Spinal cord (tissue), 10 donors: ENCODE data around the gene KEL. TPM values are rescaled to one million over a fixed set of nuclear protein-coding genes. Genes with fewer than 3 reads are reported as not detected.
A peak's percentile ranks its signal among the peaks of the same experiment; 100 is the strongest.

Experiments
- DNase-seq, 6 donors: peaks; one replicate each; pipeline versions ENCODE4 v3.0.0 to v3.0.0-alpha.2; 2013 to 2015; ENCODE audit warnings: low spot score in 6 of 6, low read depth in 4 of 6
- H3K27ac ChIP-seq: one replicate; pipeline ENCODE4 v1.5.1; 2013; ENCODE audit warnings: low read depth, low read length, control low read depth
- H3K27me3 ChIP-seq: one replicate; pipeline ENCODE4 v1.6.1; 2013; ENCODE audit warnings: low read length; ENCODE audit not compliant: control insufficient read depth, insufficient read depth
- H3K36me3 ChIP-seq: one replicate; pipeline ENCODE4 v1.6.1; 2013; ENCODE audit warnings: low read length; ENCODE audit not compliant: control insufficient read depth, insufficient read depth
- H3K4me1 ChIP-seq: one replicate; pipeline ENCODE4 v1.6.1; 2013; ENCODE audit warnings: low read length; ENCODE audit not compliant: control insufficient read depth, insufficient read depth
- H3K4me3 ChIP-seq: one replicate; pipeline ENCODE4 v1.5.1; 2013; ENCODE audit warnings: low read depth, low read length, control low read depth
- H3K9me3 ChIP-seq: one replicate; pipeline ENCODE4 v1.6.1; 2013; ENCODE audit warnings: low read length; ENCODE audit not compliant: control insufficient read depth, insufficient read depth
- WGBS: methylation state at CpG from one replicate; pipeline ENCODE4 v1.1.5; 2013; ENCODE audit warnings: missing lambda C conversion rate; ENCODE audit not compliant: insufficient coverage; 5-methylcytosine and 5-hydroxymethylcytosine counted together
- long read RNA-seq, 4 donors: transcript quantifications; one replicate each; lab custom pipeline, GENCODE V29; 2026
- polyA plus RNA-seq, 2 donors: library from polyadenylated mRNA; unstranded; fragments of 120-200 nt; gene quantifications; one replicate each; pipeline ENCODE4 v1.2.1, GENCODE V29; 2013; ENCODE audit not compliant: insufficient read length in 2 of 2
- total RNA-seq, 2 donors: library from RNA; depleted of rRNA in 1 of 2; stranded (reverse); fragments of 120-200 nt in 1 of 2; fragments of >200 nt in 1 of 2; gene quantifications; one replicate each; pipeline versions ENCODE4 v1.2.3 to v1.2.4, GENCODE V29; 2013 to 2014
- donor health status: healthy.

The KEL gene, protein sequence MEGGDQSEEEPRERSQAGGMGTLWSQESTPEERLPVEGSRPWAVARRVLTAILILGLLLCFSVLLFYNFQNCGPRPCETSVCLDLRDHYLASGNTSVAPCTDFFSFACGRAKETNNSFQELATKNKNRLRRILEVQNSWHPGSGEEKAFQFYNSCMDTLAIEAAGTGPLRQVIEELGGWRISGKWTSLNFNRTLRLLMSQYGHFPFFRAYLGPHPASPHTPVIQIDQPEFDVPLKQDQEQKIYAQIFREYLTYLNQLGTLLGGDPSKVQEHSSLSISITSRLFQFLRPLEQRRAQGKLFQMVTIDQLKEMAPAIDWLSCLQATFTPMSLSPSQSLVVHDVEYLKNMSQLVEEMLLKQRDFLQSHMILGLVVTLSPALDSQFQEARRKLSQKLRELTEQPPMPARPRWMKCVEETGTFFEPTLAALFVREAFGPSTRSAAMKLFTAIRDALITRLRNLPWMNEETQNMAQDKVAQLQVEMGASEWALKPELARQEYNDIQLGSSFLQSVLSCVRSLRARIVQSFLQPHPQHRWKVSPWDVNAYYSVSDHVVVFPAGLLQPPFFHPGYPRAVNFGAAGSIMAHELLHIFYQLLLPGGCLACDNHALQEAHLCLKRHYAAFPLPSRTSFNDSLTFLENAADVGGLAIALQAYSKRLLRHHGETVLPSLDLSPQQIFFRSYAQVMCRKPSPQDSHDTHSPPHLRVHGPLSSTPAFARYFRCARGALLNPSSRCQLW
- total RNA-seq (1 to 10 TPM in 1 of 2 donors, under 1 TPM in 1; 0.99 to 3.4 TPM), polyA plus RNA-seq (1 to 10 TPM in 1 of 2 donors, under 1 TPM in 1; 0.60 to 1.6 TPM)
- long read RNA-seq, donor 1 = 0 reads
- long read RNA-seq, donor 2 = 0 reads
- long read RNA-seq, donor 3 = 0 reads
- long read RNA-seq, donor 4 = 0 reads

DNA sequence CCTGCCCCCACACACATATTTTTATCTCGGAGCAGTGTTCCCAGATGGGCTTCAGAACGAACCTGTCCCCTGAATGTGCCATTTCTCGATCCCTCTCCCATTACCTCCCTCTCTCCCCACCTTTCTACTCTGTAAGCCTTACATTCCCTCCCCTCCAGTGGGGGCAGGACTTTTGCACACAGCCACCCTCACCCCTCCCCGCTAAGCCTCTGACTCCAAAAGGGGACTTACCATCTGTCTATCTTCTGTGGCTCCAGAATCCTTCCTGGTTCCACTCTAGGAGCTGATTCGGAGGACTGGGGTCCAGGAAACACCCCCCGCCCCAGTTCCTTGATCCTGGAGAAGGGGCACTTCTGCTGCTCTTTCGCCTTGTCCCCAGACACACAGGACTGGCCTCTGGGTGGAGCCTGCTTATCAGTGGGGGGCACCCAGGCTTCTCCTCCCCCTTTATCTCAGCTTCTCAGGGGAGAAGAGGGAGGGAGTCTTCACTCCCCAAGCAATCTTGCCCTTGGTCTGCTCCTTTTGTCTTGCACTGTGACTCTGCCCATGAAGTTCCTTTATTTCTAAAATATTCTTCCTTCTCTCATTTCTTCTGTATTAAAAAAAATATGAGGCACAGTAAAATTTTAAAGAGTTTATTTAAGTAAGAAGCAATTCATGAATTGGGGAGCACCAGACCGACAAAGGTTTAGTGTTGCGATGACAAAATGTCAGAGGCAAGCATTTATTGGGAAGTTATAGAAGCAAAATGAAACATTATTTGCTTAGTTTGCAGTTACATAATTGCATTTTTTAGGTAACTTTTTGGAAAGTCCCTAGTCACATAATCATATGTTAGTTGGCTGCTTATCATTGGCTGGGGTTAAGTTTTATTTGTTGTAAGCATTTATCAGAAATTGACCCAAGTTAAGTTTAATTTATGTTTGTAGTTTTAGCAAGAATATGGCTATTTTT, at the start of gene KEL:
Gene KEL, minus strand, starts transcription at position 391 of the 954 bp plus-strand sequence. Its CDS starts 157 bp downstream, at position 234.
- DNase-seq = no peak
- H3K27me3 ChIP-seq = no peaks in the 10 kb centered on the region
- H3K4me3 ChIP-seq = no peak within 1 kb of the TSS
- H3K27ac ChIP-seq = no peak within 1 kb of the TSS
- H3K36me3 ChIP-seq = no peaks in the 10 kb centered on the region
- no peaks in the 10 kb centered on the region for H3K4me1 ChIP-seq
- WGBS = 78% methylated on average over 8 of the region's 9 CpGs
- no peaks in the 10 kb centered on the region for H3K9me3 ChIP-seq

DNA sequence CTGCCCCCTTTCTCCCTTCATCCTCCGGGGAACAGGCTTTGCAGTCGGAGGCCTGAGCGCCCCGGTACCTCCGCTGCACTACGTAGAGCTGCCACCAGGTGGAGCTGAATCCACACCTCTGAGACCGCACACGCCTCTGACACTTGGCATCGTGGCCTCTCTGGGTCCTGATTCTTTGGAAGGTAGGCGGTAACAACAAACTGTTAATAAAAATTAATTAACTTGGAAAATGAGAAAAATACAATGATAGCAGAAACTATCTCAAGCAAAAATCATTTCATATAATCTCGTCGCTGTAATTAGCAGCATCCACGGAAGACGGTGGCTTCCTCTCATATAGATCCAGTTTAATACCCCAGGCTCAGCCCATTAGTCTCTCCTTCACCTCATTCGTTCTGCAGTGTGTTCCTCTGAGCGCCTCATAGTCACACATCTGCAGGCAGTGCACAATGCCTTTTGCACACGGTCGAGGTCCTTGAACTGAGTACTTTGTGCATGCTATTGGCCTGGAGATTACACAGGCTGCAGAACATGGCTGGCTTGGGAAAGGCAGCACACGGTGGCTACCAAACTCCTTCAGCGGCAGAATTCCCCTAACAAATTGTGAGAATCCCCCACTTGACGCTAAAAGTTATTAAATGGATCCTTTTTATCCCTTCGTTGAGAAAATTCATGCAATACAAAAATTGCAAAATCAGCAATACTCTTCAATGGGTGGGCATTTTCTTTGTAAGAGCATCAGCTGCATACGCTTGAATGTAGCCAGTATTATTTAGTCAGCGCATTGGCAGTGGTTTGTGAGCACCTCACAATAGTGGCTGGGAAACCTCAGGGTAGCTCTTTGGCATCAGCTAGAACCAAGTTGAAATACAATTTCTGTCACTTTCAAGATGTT, 46.1 kb upstream of the KEL start:
- peak; percentile 51 to 92 (median 64) for DNase-seq
- no peaks in the 10 kb centered on the region for H3K27me3 ChIP-seq
- no peaks in the 10 kb centered on the region for H3K4me1 ChIP-seq
- H3K4me3 ChIP-seq = no peak overlapping the region
- H3K27ac ChIP-seq = no peak overlapping the region
- H3K9me3 ChIP-seq = no peaks in the 10 kb centered on the region
- H3K36me3 ChIP-seq = no peaks in the 10 kb centered on the region
- 48% methylated on average over 15 of the region's 24 CpGs for whole genome bisulfite sequencing

GRCh38 chr7:143005632-143006260, 43.6 kb upstream of the KEL start:
- Histone ChIP-seq H3K4me3 (no peak overlapping the region), H3K36me3 (no peaks in the 10 kb centered on the region), H3K27me3 (no peaks in the 10 kb centered on the region), H3K4me1 (no peaks in the 10 kb centered on the region), H3K27ac (no peak overlapping the region), H3K9me3 (peaks cover 1% of the 10 kb centered on the region)
- 80% methylated on average over 1 of the region's 6 CpGs for whole genome bisulfite sequencing
- DNase-seq = peak in 1 of 6 donors; percentile 3

DNA sequence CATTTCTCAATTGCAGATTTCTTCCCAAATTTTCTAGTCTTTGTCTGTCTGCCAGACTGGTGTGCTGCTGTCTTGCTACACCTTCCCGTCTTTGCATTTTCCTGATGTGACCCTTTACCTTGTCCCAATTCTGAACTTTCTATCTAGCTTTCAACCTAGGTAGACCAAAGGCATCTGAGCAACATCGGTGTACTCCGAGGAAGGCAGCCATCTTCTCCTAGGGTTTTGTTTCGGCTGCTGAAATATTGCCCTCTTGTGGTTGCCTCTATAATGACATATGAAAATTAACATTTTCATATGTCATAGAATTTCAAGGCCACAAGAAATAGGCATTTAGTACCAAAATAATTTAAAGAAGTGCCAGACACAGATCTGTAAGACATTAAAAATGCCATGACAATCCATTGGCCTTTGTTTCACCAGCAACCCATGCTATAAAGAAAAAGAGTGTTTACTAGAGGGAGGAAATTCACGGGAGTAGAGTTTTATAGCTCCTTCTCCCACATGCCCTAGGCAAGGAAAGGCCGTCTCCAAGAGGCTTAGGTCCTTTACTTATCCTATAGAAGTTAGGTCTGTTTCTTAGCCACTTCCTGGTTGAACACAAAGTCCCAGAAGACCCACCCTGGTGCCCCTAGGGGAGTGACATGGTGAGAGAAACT, 41.4 kb upstream of the KEL start:
- H3K4me1 ChIP-seq = no peaks in the 10 kb centered on the region
- no peak overlapping the region for H3K4me3 ChIP-seq
- no peaks in the 10 kb centered on the region for H3K36me3 ChIP-seq
- no peaks in the 10 kb centered on the region for H3K27me3 ChIP-seq
- H3K9me3 ChIP-seq = peaks cover 1% of the 10 kb centered on the region
- DNase-seq = peak in 2 of 6 donors; percentile 47 to 51
- H3K27ac ChIP-seq = no peak overlapping the region
- WGBS = 64% methylated on average over 1 of the region's 6 CpGs

DNA sequence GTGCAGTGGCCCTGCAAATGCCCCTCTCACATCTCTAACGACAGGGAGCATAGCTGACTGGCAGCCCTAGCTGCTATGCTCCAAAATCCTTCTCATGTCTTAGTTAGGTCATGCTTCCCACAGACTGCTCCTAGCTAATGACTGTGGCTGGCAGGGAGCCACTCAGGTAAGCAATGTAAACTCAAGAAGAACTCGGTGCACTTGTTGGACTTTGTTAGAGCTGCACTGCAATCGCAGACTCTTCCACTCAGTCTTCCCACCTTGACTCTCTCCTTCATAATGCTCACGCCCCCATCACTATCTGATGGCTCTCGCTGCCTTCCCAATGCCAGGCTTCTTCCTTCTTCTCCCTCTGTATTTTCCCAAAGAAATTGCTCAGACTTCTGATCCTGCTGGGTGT, 40.7 kb upstream of the KEL start:
- no peak overlapping the region for H3K4me3 ChIP-seq
- 90% methylated on average over 5 of the region's 5 CpGs for WGBS

DNA sequence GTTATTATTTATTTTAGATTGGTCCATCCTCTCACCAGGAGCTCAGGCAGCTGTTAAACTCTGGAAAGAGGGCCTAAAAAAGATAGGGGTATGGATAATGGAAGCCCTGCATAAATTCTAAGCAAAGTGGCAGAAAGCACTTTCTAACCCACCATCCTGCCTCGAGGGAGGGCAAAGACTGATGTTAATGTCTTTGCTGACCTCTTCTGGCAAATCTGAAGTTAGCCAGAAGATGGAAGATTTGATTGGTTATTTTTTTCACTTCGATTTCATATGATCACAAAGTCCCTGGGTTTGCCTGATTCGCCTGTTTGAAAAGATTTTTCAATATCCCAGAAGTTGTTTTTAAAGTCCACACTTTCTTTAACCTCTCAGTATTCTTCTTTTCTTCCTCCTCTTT, 39.9 kb upstream of the KEL start:
- no peak overlapping the region for H3K27ac ChIP-seq
- WGBS = no CpG with 5 or more reads among the region's 3 CpGs
- no peaks in the 10 kb centered on the region for H3K27me3 ChIP-seq

More for the DNA sequence above, 40.7 kb upstream of the KEL start:
- Histone ChIP-seq H3K9me3 (peaks cover 1% of the 10 kb centered on the region), H3K27me3 (no peaks in the 10 kb centered on the region), H3K36me3 (no peaks in the 10 kb centered on the region), H3K27ac (no peak overlapping the region), H3K4me1 (no peaks in the 10 kb centered on the region)
- no peak for DNase-seq

DNA sequence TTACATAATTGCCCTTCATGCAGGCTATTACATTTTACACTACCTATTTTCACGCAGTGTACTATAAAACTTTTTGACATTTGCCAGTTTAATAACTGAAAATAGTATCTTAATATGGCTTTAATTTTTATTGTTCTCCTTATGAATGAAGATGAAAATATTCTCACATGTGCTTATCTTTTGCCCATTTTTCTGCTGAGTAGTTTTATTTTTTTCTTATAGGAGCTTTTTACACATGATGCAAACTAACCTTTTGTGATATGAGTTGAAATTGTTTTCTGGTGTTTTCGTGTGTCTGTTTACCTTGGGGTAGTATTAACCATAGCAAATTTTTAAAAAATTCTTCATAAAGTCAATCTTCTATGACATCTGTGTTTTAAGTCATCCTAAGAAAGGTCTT, 38.5 kb upstream of the KEL start:
- no peaks in the 10 kb centered on the region for H3K27me3 ChIP-seq
- H3K9me3 ChIP-seq = peaks cover 1% of the 10 kb centered on the region
- no peaks in the 10 kb centered on the region for H3K36me3 ChIP-seq
- no peaks in the 10 kb centered on the region for H3K4me1 ChIP-seq
- no peak overlapping the region for H3K27ac ChIP-seq
- DNase-seq = no peak
- no CpG with 5 or more reads among the region's 2 CpGs for WGBS
- no peak overlapping the region for H3K4me3 ChIP-seq

More for the DNA sequence above, 39.9 kb upstream of the KEL start:
- Histone ChIP-seq H3K4me1 (no peaks in the 10 kb centered on the region), H3K4me3 (no peak overlapping the region), H3K9me3 (peaks cover 1% of the 10 kb centered on the region), H3K36me3 (no peaks in the 10 kb centered on the region)
- no peak for DNase-seq

DNA sequence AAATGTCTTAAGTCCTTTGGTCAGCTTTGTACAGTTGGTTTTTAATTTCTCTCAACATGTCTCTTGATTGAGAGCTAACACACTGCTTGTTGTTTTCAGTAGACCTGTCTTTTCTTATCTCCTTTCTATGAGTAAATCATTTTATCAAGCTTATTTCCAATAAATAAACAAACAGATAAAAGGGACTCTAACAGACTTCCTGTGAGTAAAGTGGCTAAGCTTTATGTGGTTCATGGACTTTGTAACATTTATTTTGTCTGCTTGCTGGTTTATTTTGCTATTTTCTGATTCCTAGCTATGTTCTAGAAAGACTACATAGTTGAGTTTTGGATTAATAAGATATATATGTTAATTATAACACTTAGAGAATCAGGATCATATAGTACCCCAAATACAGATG, 37.6 kb upstream of the KEL start:
- Histone ChIP-seq H3K4me3 (no peak overlapping the region), H3K4me1 (no peaks in the 10 kb centered on the region), H3K36me3 (no peaks in the 10 kb centered on the region), H3K9me3 (peaks cover 1% of the 10 kb centered on the region), H3K27ac (no peak overlapping the region), H3K27me3 (no peaks in the 10 kb centered on the region)
- no peak for DNase-seq
